Bronchial epithelial cell (primary cell): Measurements from ENCODE around the gene SLC9A9. TPM values are rescaled to one million over a fixed set of nuclear protein-coding genes. Genes with fewer than 3 reads are reported as not detected.

ENCODE experiments used
- DNase-seq: peaks from one replicate; pipeline ENCODE4 v3.0.0-alpha.2; 2010; ENCODE audit warnings: low read depth
- FAIRE-seq: peaks from 2 replicates; lab custom pipeline; 2011; peaks lifted over from hg19 to GRCh38; lab: Jason Lieb, UNC
- H3K27me3 ChIP-seq: 2 replicates; pipeline ENCODE4 v1.5.1; 2011; ENCODE audit warnings: low read length; ENCODE audit not compliant: control insufficient read depth, insufficient read depth
- H3K36me3 ChIP-seq: 2 replicates; pipeline ENCODE4 v1.5.1; 2011; ENCODE audit warnings: low read length; ENCODE audit not compliant: control insufficient read depth, insufficient read depth
- H3K4me3 ChIP-seq: 2 replicates; pipeline ENCODE4 v1.5.1; 2011; ENCODE audit warnings: mild to moderate bottlenecking, low read depth, low read length, control low read depth
- CTCF ChIP-seq: IDR thresholded peaks from 2 replicates; pipeline ENCODE4 v1.5.1; 2011; ENCODE audit warnings: mild to moderate bottlenecking, moderate library complexity, low read length, control low read depth, inconsistent platforms; ENCODE audit not compliant: insufficient read depth, severe bottlenecking
- total RNA-seq: library from RNA; depleted of rRNA; stranded (reverse); fragments of >200 nt; gene quantifications from 2 replicates; pipeline ENCODE4 v1.2.1, GENCODE V29; 2014

Gene SLC9A9
- total RNA-seq, 1 donor from 2014 or later: 1.3 TPM

- DNase-seq (no peak), FAIRE-seq (peak; percentile 86)
- Histone ChIP-seq H3K36me3 (no peaks in the 10 kb centered on the region), H3K4me3 (no peak overlapping the region), H3K27me3 (no peaks in the 10 kb centered on the region)
- TF ChIP-seq CTCF: no peak
Observed at GRCh38 chr3:143791386-143791785, 56.9 kb downstream of the SLC9A9 start.

GRCh38 chr3:143786219-143787191 lies 61.8 kb downstream of the SLC9A9 start:
- FAIRE-seq (no peak), DNase-seq (no peak)
- no peak for TF ChIP-seq CTCF
- Histone ChIP-seq H3K36me3 (no peaks in the 10 kb centered on the region), H3K27me3 (no peaks in the 10 kb centered on the region), H3K4me3 (no peak overlapping the region)

- Histone ChIP-seq H3K27me3 (no peaks in the 10 kb centered on the region), H3K4me3 (no peak overlapping the region), H3K36me3 (no peaks in the 10 kb centered on the region)
- no peak for FAIRE-seq
- DNase-seq: peak; percentile 71
- TF ChIP-seq CTCF: peak; percentile 14
Observed at GRCh38 chr3:143784446-143784845, 63.8 kb downstream of the SLC9A9 start.

- no peak overlapping the region for H3K4me3 ChIP-seq
- TF ChIP-seq CTCF: no peak
- no peaks in the 10 kb centered on the region for H3K27me3 ChIP-seq
- no peak for FAIRE-seq
- DNase-seq: no peak
- H3K36me3 ChIP-seq: no peaks in the 10 kb centered on the region
Observed at GRCh38 chr3:143783851-143784370, 64.4 kb downstream of the SLC9A9 start.

GRCh38 chr3:143775459-143775858 lies 72.8 kb downstream of the SLC9A9 start:
- Histone ChIP-seq H3K27me3 (no peaks in the 10 kb centered on the region), H3K36me3 (no peaks in the 10 kb centered on the region), H3K4me3 (no peak overlapping the region)
- TF ChIP-seq CTCF: peak; percentile 37
- FAIRE-seq: no peak
- DNase-seq: peak; percentile 47
